GM12873 (cell line): Measurements from ENCODE around the gene PSME3.

Experiments used
- CTCF ChIP-seq: IDR thresholded peaks from 2 replicates; pipeline ENCODE4 v1.5.1; 2012; ENCODE audit warnings: low read depth, mild to moderate bottlenecking, moderate library complexity, low read length, control low read depth; ENCODE audit not compliant: insufficient read depth; ENCODE audit errors: missing control alignments

The PSME3 gene

GRCh38 chr17:42853597-42853967 lies 20.4 kb downstream of the PSME3 start:
- no peak for TF ChIP-seq CTCF

- TF ChIP-seq CTCF: no peak
These were observed 21.0 kb downstream of the PSME3 start for GRCh38 chr17:42853968-42854790.

GRCh38 chr17:42855048-42855596 lies 21.9 kb downstream of the PSME3 start:
- TF ChIP-seq CTCF: no peak

- TF ChIP-seq CTCF: no peak
These were observed 24.2 kb downstream of the PSME3 start for GRCh38 chr17:42857389-42857788.

GRCh38 chr17:42865638-42866094 lies 32.5 kb downstream of the PSME3 start:
- TF ChIP-seq CTCF: no peak

- TF ChIP-seq CTCF: no peak
These were observed 33.0 kb downstream of the PSME3 start for GRCh38 chr17:42866216-42866615.

GRCh38 chr17:42866631-42867575 lies 33.7 kb downstream of the PSME3 start:
- no peak for TF ChIP-seq CTCF
